Glomerular endothelial cell (primary cell): ENCODE data around the gene AFAP1. TPM values are rescaled to one million over a fixed set of nuclear protein-coding genes. Genes with fewer than 3 reads are reported as not detected.
A peak's percentile ranks its signal among the peaks of the same experiment; 100 is the strongest.

Experiments
- DNase-seq: peaks from one replicate; pipeline ENCODE4 v3.0.0-alpha.2; 2011; ENCODE audit warnings: low read depth, low spot score; ENCODE audit errors: extremely low read depth
- total RNA-seq: library from RNA; depleted of rRNA; stranded (reverse); fragments of >200 nt; gene quantifications from 2 replicates; pipeline ENCODE4 v1.2.3, GENCODE V29; 2015

AFAP1 gene
- total RNA-seq, 1 donor from 2014 or later = 92.8 TPM

DNA sequence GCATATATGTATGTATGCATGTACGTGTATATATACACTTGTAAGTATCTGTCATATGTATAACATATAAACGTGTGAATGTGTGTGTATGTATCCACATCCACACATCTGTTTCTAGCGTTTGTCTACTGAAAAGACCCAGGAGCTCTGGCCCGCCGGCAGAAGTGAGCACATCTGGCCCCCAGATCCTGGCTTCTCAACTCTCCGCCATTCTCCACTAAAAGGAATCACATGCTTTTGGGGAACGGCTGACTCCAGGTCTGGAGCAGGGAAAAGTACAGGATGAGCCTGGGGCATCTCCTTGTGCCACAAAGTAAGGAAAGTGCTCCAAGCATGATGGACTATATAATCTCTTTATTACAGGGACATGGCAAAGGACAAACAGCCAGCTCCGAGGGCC is 143.7 kb downstream of the AFAP1 start:
- DNase-seq = no peak

- no peak for DNase-seq
Observed at GRCh38 chr4:7793186-7793585, 146.5 kb downstream of the AFAP1 start.

- DNase-seq = no peak
Observed at GRCh38 chr4:7792616-7793015, 147.0 kb downstream of the AFAP1 start.

- DNase-seq = no peak
Observed at GRCh38 chr4:7790999-7791398, 148.7 kb downstream of the AFAP1 start.

DNA sequence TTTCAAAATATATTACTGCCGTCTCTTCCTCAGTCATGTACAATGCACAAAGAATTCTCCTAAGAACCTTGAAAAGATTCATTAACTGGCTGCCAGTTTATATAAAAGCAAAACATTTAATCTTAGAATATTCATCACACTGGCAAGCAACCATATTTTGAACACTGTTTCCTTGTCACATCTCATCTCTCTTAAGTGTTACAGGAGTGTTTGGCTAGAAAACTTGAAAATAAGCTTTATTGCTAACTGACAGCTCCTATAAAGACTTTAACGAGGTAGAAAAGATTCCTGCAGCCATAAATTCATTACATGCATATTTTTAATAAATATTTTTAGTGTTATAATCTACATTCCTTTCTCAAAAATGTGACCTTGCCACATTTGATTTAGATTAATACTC is 149.6 kb downstream of the AFAP1 start:
- DNase-seq = no peak

GRCh38 chr4:7788694-7789425 is 150.8 kb downstream of the AFAP1 start:
- DNase-seq = no peak

- DNase-seq = no peak
Observed at GRCh38 chr4:7788193-7788592, 151.5 kb downstream of the AFAP1 start.

DNA sequence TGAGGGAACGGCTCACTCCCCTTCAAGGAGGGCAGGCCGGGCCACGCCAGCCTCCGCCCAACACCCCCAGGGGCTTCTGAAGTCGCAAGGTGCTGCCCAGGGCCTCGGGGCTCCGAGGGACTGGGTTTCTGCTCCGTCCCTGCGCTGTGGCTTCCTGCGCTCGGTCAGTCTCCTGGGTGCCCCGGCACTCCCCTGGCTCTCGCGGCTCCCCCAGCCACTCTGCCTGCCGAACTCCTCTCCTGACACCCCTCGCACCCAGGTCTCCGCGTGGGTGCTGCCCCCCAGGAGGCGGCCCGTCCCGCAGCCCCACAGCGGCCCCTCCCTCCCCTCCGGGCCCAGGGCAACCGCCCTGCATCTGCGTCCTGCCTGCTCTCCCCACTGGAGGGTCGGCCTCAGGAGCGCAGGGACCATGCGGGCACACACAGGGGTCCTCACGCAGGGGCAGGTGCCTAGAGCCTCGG is 151.9 kb downstream of the AFAP1 start:
- no peak for DNase-seq

DNA sequence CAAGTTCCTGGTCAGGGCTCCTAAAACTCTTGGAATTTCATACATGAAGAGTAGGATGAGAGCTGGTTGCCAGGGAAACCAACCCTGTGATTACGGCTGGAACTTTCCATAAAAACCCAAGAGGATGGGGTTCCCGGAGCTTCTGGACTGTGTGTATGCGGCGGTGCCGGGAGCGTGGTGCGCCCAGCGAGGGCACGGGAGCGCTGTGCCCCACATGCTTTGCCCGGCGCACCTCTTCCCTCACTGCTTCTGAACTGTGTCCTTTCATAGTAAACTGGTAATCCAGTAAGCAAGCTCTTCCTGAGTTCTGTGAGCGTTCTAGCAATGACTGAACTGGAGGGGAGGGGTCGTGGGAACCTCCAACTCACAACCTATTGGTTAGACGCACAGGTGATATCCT is 152.6 kb downstream of the AFAP1 start:
- DNase-seq = no peak

DNA sequence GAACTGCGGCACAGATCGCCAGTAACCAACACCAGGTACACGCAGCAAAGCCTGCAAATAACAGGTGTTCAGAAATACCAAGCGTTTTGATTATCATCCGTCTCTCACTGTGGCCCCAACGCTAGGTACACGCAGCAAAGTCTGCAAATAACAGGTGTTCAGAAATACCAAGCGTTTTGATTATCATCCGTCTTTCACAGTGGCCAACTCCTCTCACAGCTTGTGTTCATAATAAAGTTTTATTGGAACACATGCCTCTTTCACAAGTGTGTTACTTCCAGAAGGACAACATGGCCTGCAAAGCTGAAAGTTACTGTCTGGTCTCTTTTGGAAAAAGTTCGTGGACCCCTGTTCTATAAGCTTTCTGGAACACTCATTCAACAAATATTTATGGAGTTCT is 153.1 kb downstream of the AFAP1 start:
- DNase-seq = no peak

GRCh38 chr4:7786040-7786439 is 153.6 kb downstream of the AFAP1 start:
- no peak for DNase-seq

DNA sequence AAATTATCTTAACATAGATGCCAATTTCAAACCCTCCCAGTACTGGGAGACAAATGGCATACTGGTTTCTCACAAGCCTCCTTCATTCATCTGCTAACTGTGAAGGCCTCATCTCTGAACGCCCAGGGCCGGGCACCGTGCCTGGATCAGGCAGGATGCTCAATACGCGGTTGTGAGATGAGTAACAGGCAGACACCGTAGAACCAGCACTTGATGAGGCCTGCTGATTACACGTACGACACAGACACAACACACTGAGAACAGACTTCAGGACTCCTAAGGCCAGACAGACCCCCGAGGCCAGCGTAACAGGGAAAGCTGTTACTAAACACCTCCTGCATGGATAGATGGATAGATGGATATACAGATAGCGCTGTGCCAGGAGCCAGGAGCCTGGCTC is 154.6 kb downstream of the AFAP1 start:
- DNase-seq = no peak

- DNase-seq = no peak
Observed at GRCh38 chr4:7784131-7784870, 155.4 kb downstream of the AFAP1 start.

DNA sequence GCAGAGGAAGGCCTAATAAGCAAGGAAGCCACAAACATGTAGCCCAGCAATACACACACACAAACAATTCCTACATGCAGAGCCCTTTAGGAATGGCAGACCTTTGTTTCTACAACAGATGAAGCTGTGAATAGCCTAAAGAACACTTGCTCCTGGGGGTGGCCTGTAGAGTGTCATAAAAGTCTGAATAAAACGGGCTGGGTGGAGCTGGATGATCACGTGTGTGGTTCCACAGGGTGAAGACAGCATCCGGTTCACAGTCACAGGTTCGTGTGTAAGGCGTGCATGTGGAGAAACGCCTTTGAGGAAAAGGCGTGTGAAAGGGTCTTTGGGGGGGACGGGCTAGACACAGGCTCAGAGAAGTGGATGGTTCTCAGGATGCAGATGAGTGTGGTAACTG is 156.1 kb downstream of the AFAP1 start:
- no peak for DNase-seq

DNA sequence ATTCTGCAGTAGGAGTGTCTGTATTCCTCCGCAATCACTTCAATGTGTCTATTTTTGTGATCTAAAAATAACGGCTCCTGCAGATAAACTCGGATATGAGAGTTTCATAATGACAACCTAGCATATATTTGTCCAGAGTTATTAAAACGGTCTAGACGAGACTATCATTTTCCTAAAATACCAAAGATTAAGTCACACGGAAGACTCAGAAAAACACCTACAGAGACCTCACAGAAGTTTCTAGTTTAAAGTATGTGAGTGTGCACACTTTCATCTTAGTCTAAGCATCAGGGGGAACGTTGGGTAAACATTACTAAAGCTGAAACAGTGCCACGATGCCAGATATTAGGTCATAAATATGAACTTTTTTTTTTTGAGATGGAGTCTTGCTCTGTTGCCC is 156.9 kb downstream of the AFAP1 start:
- no peak for DNase-seq

- no peak for DNase-seq
Observed at GRCh38 chr4:7781993-7782392, 157.7 kb downstream of the AFAP1 start.

GRCh38 chr4:7781366-7781765 is 158.3 kb downstream of the AFAP1 start:
- peak; percentile 71 for DNase-seq

DNA sequence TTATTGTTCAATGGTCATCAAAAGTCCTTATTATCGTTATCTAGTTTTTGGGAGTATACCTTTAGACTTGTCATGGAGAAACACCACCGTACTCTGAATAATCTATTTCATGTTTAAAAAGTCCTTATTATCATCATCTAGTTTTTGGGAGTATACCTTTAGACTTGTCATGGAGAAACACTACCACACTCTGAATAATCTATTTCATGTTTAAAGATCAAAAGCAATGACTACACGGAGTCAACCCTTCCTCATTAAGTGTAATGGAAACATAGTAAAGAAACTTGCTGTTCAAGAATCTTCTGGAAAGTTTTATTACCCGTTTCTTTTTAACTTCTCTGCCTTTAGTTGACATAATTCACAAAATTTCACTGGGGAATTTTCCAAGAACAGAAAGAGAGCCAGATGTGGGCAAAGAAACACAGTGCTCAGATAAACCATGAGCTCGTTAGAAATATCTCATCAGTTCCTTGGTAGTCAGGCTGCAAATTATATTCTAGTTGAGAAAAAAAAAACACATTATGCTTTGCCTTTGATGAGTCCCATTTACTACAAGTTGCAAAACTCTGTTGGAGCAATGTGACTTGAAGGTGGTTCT is 158.8 kb downstream of the AFAP1 start:
- DNase-seq = no peak

- DNase-seq = no peak
Observed at GRCh38 chr4:7779432-7779768, 160.3 kb downstream of the AFAP1 start.

DNA sequence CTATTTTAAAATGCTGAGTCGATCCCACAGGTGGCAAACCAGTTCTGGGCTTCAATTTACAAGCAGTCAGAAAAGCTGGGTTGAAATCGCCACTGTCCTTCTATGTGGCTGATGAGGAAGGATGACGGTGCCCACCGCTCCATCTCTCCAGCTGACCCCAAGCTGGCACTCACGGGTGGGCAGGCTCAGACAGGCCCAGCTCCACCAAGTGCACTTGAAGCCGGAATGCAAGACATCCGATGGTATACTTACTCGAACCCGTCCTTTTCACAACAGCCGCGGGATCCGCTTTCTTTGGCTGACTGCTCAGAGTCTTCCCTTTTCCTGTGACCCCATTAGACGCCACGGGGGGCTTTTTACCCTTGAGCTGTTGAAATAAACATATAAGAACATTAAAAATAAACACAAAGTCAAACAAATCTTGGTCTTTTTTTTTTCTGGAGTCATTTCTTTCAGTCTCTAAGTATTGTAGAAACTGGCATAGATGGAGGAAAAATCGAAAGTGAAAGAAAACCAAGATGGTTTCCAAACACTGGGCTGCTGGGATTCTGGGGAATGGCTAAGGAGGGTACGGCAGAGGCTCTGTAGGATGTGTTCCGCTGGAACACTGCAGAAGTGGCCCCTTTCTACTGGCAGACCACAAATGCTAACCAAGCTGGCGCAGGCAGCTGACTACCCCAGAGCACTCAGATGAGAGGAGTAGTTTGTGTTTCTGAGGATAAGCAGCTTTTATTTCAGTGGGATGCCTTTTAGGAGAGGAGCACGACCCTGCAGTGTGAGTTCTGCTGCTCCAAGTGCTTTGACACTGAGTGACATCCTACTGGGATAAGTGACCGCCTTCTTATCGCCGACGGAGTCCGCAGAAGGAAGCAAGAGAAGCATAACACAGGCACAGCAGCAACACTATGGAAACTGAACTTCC is 160.9 kb downstream of the AFAP1 start:
- no peak for DNase-seq
